ENCODE data around the gene ACTR10. TPM values are rescaled to one million over a fixed set of nuclear protein-coding genes. Genes with fewer than 3 reads are reported as not detected.

ACTR10 gene
- total RNA-seq, 1 donor from 2014 or later = 119 TPM

- H3K36me3 Mint-ChIP-seq = peaks cover 4% of the 10 kb centered on the region
- H3K79me2 ChIP-seq (ENCODE audit: low read depth) = peaks cover 21% of the 10 kb centered on the region
- peak overlapping the region; percentile 73 for H3K27ac Mint-ChIP-seq
- no peaks in the 10 kb centered on the region for H3K36me3 ChIP-seq
- H4K20me1 ChIP-seq (ENCODE audit: low read depth) = no peaks in the 10 kb centered on the region
- H3K9ac ChIP-seq = peak overlapping the region; percentile 92
- no peaks in the 10 kb centered on the region for H3K27me3 ChIP-seq
- peak overlapping the region; percentile 99 for H3K4me3 ChIP-seq
- H3K9me3 Mint-ChIP-seq = no peaks in the 10 kb centered on the region
- no peak for DNase-seq (ENCODE audit: low spot score)
- TF ChIP-seq CTCF (IDR thresholded peaks at IDR 0.05) (no peak), EZH2phosphoT487 (IDR thresholded peaks at IDR 0.05) (no peak), EZH2 (IDR thresholded peaks at IDR 0.05) (no peak)
- H3K4me1 Mint-ChIP-seq = peaks cover 8% of the 10 kb centered on the region
- H3K4me2 ChIP-seq = peak overlapping the region; percentile 85
- H3F3A ChIP-seq (ENCODE audit: low read depth) = peaks cover 5% of the 10 kb centered on the region
- no peaks in the 10 kb centered on the region for H3K9me3 ChIP-seq (ENCODE audit: low read depth)
- H3K27ac ChIP-seq = peak overlapping the region; percentile 86
- H3K27me3 Mint-ChIP-seq (ENCODE audit: insufficient read depth, low read depth) = no peaks in the 10 kb centered on the region
- H3K4me3 Mint-ChIP-seq = peak overlapping the region; percentile 98
- peaks cover 10% of the 10 kb centered on the region for H3K4me1 ChIP-seq
- H2AFZ ChIP-seq (replicated peaks) = peak overlapping the region; percentile 98
These were observed 512 bp downstream of the ACTR10 start for GRCh38 chr14:58200480-58200841.

- no peaks in the 10 kb centered on the region for H4K20me1 ChIP-seq (ENCODE audit: low read depth)
- TF ChIP-seq EZH2 (IDR thresholded peaks at IDR 0.05) (no peak), EZH2phosphoT487 (IDR thresholded peaks at IDR 0.05) (no peak), CTCF (IDR thresholded peaks at IDR 0.05) (no peak)
- no peaks in the 10 kb centered on the region for H3K9me3 Mint-ChIP-seq
- no peaks in the 10 kb centered on the region for H3K36me3 ChIP-seq
- H3K9me3 ChIP-seq (ENCODE audit: low read depth) = no peaks in the 10 kb centered on the region
- DNase-seq (ENCODE audit: low spot score) = no peak
- peak overlapping the region; percentile 99 for H3K4me3 ChIP-seq
- H3K27me3 ChIP-seq = no peaks in the 10 kb centered on the region
- peaks cover 10% of the 10 kb centered on the region for H3K4me1 ChIP-seq
- peak overlapping the region; percentile 98 for H2AFZ ChIP-seq (replicated peaks)
- peak overlapping the region; percentile 98 for H3K4me3 Mint-ChIP-seq
- H3K9ac ChIP-seq = peak overlapping the region; percentile 92
- H3F3A ChIP-seq (ENCODE audit: low read depth) = peaks cover 5% of the 10 kb centered on the region
- peaks cover 4% of the 10 kb centered on the region for H3K36me3 Mint-ChIP-seq
- peak overlapping the region; percentile 85 for H3K4me2 ChIP-seq
- peaks cover 8% of the 10 kb centered on the region for H3K4me1 Mint-ChIP-seq
- H3K79me2 ChIP-seq (ENCODE audit: low read depth) = peaks cover 21% of the 10 kb centered on the region
- H3K27ac ChIP-seq = no peak overlapping the region
- peak overlapping the region; percentile 73 for H3K27ac Mint-ChIP-seq
- H3K27me3 Mint-ChIP-seq (ENCODE audit: insufficient read depth, low read depth) = no peaks in the 10 kb centered on the region
These were observed 897 bp downstream of the ACTR10 start for GRCh38 chr14:58200846-58201245.

DNA sequence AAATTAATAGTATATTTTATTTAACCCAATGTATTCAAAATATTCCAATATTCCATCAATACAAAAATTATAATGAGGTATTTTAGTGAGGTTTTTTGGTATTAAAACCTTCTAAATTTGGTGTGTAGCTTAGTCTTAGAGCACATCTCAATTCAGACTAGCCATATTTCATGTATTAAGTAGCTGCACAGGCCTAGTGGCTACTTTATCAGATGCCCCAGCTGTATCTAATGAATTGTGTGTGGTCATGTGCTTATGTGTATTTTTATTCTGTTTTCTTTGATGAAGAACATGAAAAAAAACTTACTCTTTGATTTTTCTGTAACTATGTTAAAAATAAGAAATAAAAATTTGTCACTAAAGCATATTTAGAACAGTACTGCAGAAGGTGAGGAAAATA lies 13.2 kb downstream of the ACTR10 start:
- TF ChIP-seq EZH2 (IDR thresholded peaks at IDR 0.05) (no peak), EZH2phosphoT487 (IDR thresholded peaks at IDR 0.05) (no peak), CTCF (IDR thresholded peaks at IDR 0.05) (no peak)
- H3K79me2 ChIP-seq (ENCODE audit: low read depth) = no peaks in the 10 kb centered on the region
- H3K4me2 ChIP-seq = no peak overlapping the region
- Mint-ChIP-seq H3K36me3 (peaks cover 16% of the 10 kb centered on the region), H3K27me3 (ENCODE audit: insufficient read depth, low read depth) (no peaks in the 10 kb centered on the region), H3K4me3 (no peak overlapping the region), H3K9me3 (no peaks in the 10 kb centered on the region), H3K4me1 (no peaks in the 10 kb centered on the region), H3K27ac (no peak overlapping the region)
- no peak overlapping the region for H3K4me3 ChIP-seq
- peaks cover 2% of the 10 kb centered on the region for H3F3A ChIP-seq (ENCODE audit: low read depth)
- no peaks in the 10 kb centered on the region for H3K27me3 ChIP-seq
- no peak overlapping the region for H3K9ac ChIP-seq
- H3K36me3 ChIP-seq = peaks cover 13% of the 10 kb centered on the region
- H3K4me1 ChIP-seq = no peaks in the 10 kb centered on the region
- H3K27ac ChIP-seq = no peak overlapping the region
- H3K9me3 ChIP-seq (ENCODE audit: low read depth) = no peaks in the 10 kb centered on the region
- H4K20me1 ChIP-seq (ENCODE audit: low read depth) = no peaks in the 10 kb centered on the region
- H2AFZ ChIP-seq (replicated peaks) = no peak overlapping the region
- DNase-seq (ENCODE audit: low spot score) = no peak

Data from neural progenitor cell (in vitro differentiated cells).